ENCODE results near the gene LMBRD1. TPM values are rescaled to one million over a fixed set of nuclear protein-coding genes. Genes with fewer than 3 reads are reported as not detected.
A peak's percentile ranks its signal among the peaks of the same experiment; 100 is the strongest.

The LMBRD1 gene
- total RNA-seq, 2 donors from 2014 or later, result 30.1 to 34.8 TPM

DNA sequence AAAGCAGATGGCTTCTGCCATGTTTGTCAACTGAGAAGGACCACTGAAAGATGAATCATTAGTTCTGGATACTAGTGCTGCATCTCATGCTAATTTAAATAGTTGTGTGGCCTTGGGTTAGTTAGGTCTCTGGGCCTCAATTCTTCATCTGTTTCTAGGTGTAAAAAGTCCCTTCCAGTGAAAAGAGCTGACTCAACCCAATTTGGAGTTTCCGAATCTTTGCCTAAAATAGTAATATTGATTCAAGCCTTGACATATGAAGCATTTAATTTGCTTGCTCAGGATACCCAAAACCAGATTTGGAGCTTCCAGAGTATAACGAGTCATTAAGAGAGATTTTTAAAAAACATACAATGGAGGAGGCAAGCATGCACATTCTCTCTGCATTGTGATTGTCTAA lies 163.9 kb downstream of the LMBRD1 start:
- TF ChIP-seq, protein P1, sequence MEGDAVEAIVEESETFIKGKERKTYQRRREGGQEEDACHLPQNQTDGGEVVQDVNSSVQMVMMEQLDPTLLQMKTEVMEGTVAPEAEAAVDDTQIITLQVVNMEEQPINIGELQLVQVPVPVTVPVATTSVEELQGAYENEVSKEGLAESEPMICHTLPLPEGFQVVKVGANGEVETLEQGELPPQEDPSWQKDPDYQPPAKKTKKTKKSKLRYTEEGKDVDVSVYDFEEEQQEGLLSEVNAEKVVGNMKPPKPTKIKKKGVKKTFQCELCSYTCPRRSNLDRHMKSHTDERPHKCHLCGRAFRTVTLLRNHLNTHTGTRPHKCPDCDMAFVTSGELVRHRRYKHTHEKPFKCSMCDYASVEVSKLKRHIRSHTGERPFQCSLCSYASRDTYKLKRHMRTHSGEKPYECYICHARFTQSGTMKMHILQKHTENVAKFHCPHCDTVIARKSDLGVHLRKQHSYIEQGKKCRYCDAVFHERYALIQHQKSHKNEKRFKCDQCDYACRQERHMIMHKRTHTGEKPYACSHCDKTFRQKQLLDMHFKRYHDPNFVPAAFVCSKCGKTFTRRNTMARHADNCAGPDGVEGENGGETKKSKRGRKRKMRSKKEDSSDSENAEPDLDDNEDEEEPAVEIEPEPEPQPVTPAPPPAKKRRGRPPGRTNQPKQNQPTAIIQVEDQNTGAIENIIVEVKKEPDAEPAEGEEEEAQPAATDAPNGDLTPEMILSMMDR (conservative IDR thresholded peaks at IDR 0.05), result no peak
- no peak overlapping the region for H3K9ac ChIP-seq (ENCODE audit: extremely low read depth, low read length, poor library complexity, severe bottlenecking)
- Mint-ChIP-seq H3K4me1 (peaks cover 26% of the 10 kb centered on the region), H3K36me3 (ENCODE audit: low read depth) (no peaks in the 10 kb centered on the region), H3K9me3 (no peaks in the 10 kb centered on the region), H3K27me3 (ENCODE audit: insufficient read depth) (no peaks in the 10 kb centered on the region), H3K4me3 (no peak overlapping the region), H3K27ac (no peak overlapping the region)
- H3K4me3 ChIP-seq (ENCODE audit: low read length), result no peak overlapping the region
- no peaks in the 10 kb centered on the region for H3K9me3 ChIP-seq (ENCODE audit: control insufficient read depth, low read length)
- H3K27ac ChIP-seq (ENCODE audit: low read depth, low read length), result no peak overlapping the region
- H3K4me1 ChIP-seq (ENCODE audit: control insufficient read depth, insufficient read depth, low read length), result peaks cover 5% of the 10 kb centered on the region
- no peaks in the 10 kb centered on the region for H3K36me3 ChIP-seq (ENCODE audit: control insufficient read depth, insufficient read depth, low read length)
- DNase-seq, result no peak
- H3K27me3 ChIP-seq (ENCODE audit: control insufficient read depth, insufficient read depth, low read length, poor library complexity, severe bottlenecking), result no peaks in the 10 kb centered on the region
- WGBS, 2 experiments (ENCODE audit: insufficient coverage in 1 of 2, insufficient read length in 1 of 2), result 96 to 100% methylated on average over 2 of the region's 2 CpGs

DNA sequence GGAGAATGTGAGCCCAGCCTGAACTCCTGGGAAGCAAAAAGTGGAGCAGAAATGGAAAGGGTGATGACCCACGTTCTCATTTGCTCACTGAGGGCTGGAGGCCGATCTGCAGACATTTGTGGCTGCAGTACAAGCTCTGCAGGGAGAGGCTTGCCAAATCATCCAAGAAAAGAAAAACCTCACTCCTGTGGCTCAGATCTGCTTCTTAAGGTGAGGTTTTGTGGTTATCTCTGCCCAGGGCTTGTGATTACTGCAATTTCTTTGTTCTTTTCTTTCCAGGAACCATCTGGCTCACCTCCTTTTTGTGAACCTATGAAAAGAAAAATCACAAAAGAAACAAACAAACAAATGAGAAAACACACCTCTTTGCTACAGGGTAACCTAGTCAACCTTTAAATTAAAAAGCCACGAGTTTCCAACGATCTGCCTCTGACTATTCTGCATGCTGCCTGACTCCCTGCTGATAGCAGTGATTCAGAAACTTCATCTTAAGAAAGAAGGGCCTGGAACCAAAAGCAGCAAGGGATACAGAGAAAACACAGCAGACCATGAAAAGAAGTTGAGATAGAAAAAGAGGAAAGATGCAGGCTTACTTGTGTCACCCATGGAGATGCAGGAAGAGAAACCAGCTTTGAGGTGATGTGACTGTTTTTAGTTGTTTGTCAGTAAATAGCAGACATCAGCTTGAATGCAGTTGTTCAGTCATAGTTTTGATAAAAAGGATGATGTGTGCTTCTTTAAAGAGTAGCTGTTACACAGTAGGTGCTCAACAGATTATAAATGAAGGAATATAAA lies 165.1 kb downstream of the LMBRD1 start:
- H3K9ac ChIP-seq (ENCODE audit: extremely low read depth, low read length, poor library complexity, severe bottlenecking), result no peak overlapping the region
- no peaks in the 10 kb centered on the region for H3K27me3 Mint-ChIP-seq (ENCODE audit: insufficient read depth)
- H3K4me3 ChIP-seq (ENCODE audit: low read length), result no peak overlapping the region
- H3K9me3 ChIP-seq (ENCODE audit: control insufficient read depth, low read length), result no peaks in the 10 kb centered on the region
- peaks cover 24% of the 10 kb centered on the region for H3K4me1 Mint-ChIP-seq
- TF ChIP-seq, protein P1 (conservative IDR thresholded peaks at IDR 0.05), result no peak
- H3K27ac ChIP-seq (ENCODE audit: low read depth, low read length), result no peak overlapping the region
- no peak overlapping the region for H3K4me3 Mint-ChIP-seq
- H3K27ac Mint-ChIP-seq, result peak overlapping the region; percentile 50
- no peaks in the 10 kb centered on the region for H3K36me3 Mint-ChIP-seq (ENCODE audit: low read depth)
- DNase-seq, result no peak
- no peaks in the 10 kb centered on the region for H3K9me3 Mint-ChIP-seq
- WGBS, 2 experiments (ENCODE audit: insufficient coverage in 1 of 2, insufficient read length in 1 of 2), result 43 to 60% methylated on average over 3 to 4 of the region's 4 CpGs
- H3K36me3 ChIP-seq (ENCODE audit: control insufficient read depth, insufficient read depth, low read length), result no peaks in the 10 kb centered on the region
- peaks cover 5% of the 10 kb centered on the region for H3K4me1 ChIP-seq (ENCODE audit: control insufficient read depth, insufficient read depth, low read length)
- no peaks in the 10 kb centered on the region for H3K27me3 ChIP-seq (ENCODE audit: control insufficient read depth, insufficient read depth, low read length, poor library complexity, severe bottlenecking)

DNA sequence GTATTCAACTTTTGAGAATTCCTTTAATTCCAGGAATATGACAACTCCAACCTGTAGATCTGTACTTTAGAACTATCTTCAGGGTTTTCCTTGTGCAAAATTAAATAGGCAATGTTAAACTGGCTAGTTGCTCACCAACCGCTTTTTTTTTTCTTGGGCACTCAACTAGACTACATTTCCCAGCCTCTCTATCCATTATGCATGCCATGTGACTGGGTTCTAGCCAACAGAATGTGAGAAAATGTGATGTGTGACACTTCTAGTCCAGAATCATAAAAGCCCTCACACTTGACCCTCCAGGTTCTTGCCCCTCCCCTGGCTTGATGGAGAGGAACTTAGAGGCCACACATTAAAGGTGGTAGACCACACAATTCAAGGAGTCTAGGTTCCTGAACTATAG lies 166.0 kb downstream of the LMBRD1 start:
- H3K4me3 ChIP-seq (ENCODE audit: low read length), result no peak overlapping the region
- Mint-ChIP-seq H3K9me3 (no peaks in the 10 kb centered on the region), H3K27me3 (ENCODE audit: insufficient read depth) (no peaks in the 10 kb centered on the region), H3K36me3 (ENCODE audit: low read depth) (no peaks in the 10 kb centered on the region), H3K27ac (no peak overlapping the region), H3K4me3 (no peak overlapping the region), H3K4me1 (peaks cover 22% of the 10 kb centered on the region)
- H3K9ac ChIP-seq (ENCODE audit: extremely low read depth, low read length, poor library complexity, severe bottlenecking), result no peak overlapping the region
- TF ChIP-seq, protein P1 (conservative IDR thresholded peaks at IDR 0.05), result no peak
- H3K36me3 ChIP-seq (ENCODE audit: control insufficient read depth, insufficient read depth, low read length), result no peaks in the 10 kb centered on the region
- no peak overlapping the region for H3K27ac ChIP-seq (ENCODE audit: low read depth, low read length)
- no peaks in the 10 kb centered on the region for H3K27me3 ChIP-seq (ENCODE audit: control insufficient read depth, insufficient read depth, low read length, poor library complexity, severe bottlenecking)
- H3K9me3 ChIP-seq (ENCODE audit: control insufficient read depth, low read length), result no peaks in the 10 kb centered on the region
- DNase-seq, result no peak
- peaks cover 5% of the 10 kb centered on the region for H3K4me1 ChIP-seq (ENCODE audit: control insufficient read depth, insufficient read depth, low read length)
- 83 to 100% methylated on average over 1 of the region's 1 CpG for WGBS, 2 experiments (ENCODE audit: insufficient coverage in 1 of 2, insufficient read length in 1 of 2)
